CD8-positive, alpha-beta memory T cell (primary cell): ENCODE results near the gene C1QTNF6. TPM values are rescaled to one million over a fixed set of nuclear protein-coding genes. Genes with fewer than 3 reads are reported as not detected.
A peak's percentile ranks its signal among the peaks of the same experiment; 100 is the strongest.

ENCODE experiments used
- CTCF ChIA-PET: fragments of 350-600 bp; sonication (Branson Sonifier 250); formaldehyde crosslinking; loops from one replicate; lab custom pipeline; 2021; ENCODE audit warnings: antibody characterized with exemption; lab: Charles Lee
- POLR2A ChIA-PET: fragments of 350-600 bp; sonication (Branson Sonifier 250); formaldehyde crosslinking; loops from one replicate; lab custom pipeline; 2021; ENCODE audit warnings: antibody characterized with exemption; lab: Charles Lee
- DNase-seq, 5 donors: peaks; one replicate each; pipeline versions ENCODE4 v3.0.0 to v3.0.0-alpha.2; 2020 to 2022; ENCODE audit warnings: mixed read lengths in 1 of 5
- H3K27ac ChIP-seq: one replicate; pipeline ENCODE4 v1.7.0; 2013; ENCODE audit warnings: low read depth, mild to moderate bottlenecking, low read length, moderate library complexity
- H3K27me3 ChIP-seq: 2 replicates; pipeline ENCODE4 v1.7.0; 2013; ENCODE audit warnings: low read length, mild to moderate bottlenecking; ENCODE audit not compliant: insufficient read depth, poor library complexity, severe bottlenecking
- H3K36me3 ChIP-seq: 2 replicates; pipeline ENCODE4 v1.7.0; 2013; ENCODE audit warnings: mild to moderate bottlenecking, low read length, moderate library complexity; ENCODE audit not compliant: insufficient read depth
- H3K4me1 ChIP-seq: 2 replicates; pipeline ENCODE4 v1.7.0; 2013; ENCODE audit warnings: mild to moderate bottlenecking, low read length, moderate library complexity; ENCODE audit not compliant: insufficient read depth
- H3K4me3 ChIP-seq: 2 replicates; pipeline ENCODE4 v1.7.0; 2013; ENCODE audit warnings: mild to moderate bottlenecking, low read length
- H3K9me3 ChIP-seq: 2 replicates; pipeline ENCODE4 v1.7.0; 2013; ENCODE audit warnings: mild to moderate bottlenecking, low read length
- H3K27ac Mint-ChIP-seq, 8 donors: one replicate each; pipeline ENCODE4 v1.8.0; 2020 to 2021; ENCODE audit warnings: mixed read lengths in 8 of 8, mild to moderate bottlenecking in 6 of 8, inconsistent platforms in 3 of 8, moderate library complexity in 3 of 8
- H3K27me3 Mint-ChIP-seq, 2 donors: one replicate each; pipeline ENCODE4 v1.8.0; 2020 to 2021; ENCODE audit warnings: mixed read lengths in 2 of 2, mild to moderate bottlenecking in 1 of 2, moderate library complexity in 1 of 2
- H3K36me3 Mint-ChIP-seq, 3 donors: one replicate each; pipeline ENCODE4 v1.8.0; 2020 to 2021; ENCODE audit warnings: mixed read lengths in 3 of 3, inconsistent platforms in 1 of 3, mild to moderate bottlenecking in 1 of 3
- H3K4me1 Mint-ChIP-seq, 3 donors: one replicate each; pipeline ENCODE4 v1.8.0; 2020 to 2021; ENCODE audit warnings: mixed read lengths in 3 of 3, inconsistent platforms in 1 of 3, mild to moderate bottlenecking in 1 of 3
- H3K4me3 Mint-ChIP-seq, 7 donors: one replicate each; pipeline ENCODE4 v1.8.0; 2020 to 2021; ENCODE audit warnings: mixed read lengths in 7 of 7, mild to moderate bottlenecking in 6 of 7, moderate library complexity in 4 of 7, inconsistent platforms in 2 of 7
- H3K9me3 Mint-ChIP-seq, 5 donors: one replicate each; pipeline ENCODE4 v1.8.0; 2020 to 2022; ENCODE audit warnings: mixed read lengths in 5 of 5, mild to moderate bottlenecking in 3 of 5, moderate library complexity in 2 of 5, inconsistent platforms in 1 of 5
- polyA plus RNA-seq: library from polyadenylated mRNA; unstranded; fragments of 300-500 nt; fragmentation: Illumina TruSeq; gene quantifications from one replicate; pipeline ENCODE4 v1.2.3, GENCODE V29; 2021
- total RNA-seq, 2 experiments: library from RNA; stranded (reverse); gene quantifications; one replicate each; pipeline ENCODE4 v1.2.3, GENCODE V29; 2021

Gene C1QTNF6
- total and polyA plus RNA-seq, 3 experiments from 2014 or later = 1.8 to 4.3 (median 3.6) TPM

- Mint-ChIP-seq H3K4me3 (no peak overlapping the region), H3K4me1 (peaks cover 47 to 79% (median 51%) of the 10 kb centered on the region in 3 donors), H3K36me3 (peaks cover 0 to 4% (median 2%) of the 10 kb centered on the region in 3 donors), H3K27ac (peak overlapping the region in 4 of 8 donors; percentile 38 to 80 (median 58)), H3K9me3 (no peaks in the 10 kb centered on the region), H3K27me3 (peaks cover 0 to 7% of the 10 kb centered on the region in 2 donors)
- no peaks in the 10 kb centered on the region for H3K27me3 ChIP-seq
- H3K27ac ChIP-seq = no peak overlapping the region
- ChIA-PET POLR2A (no interaction called here), CTCF (no interaction called here)
- no peaks in the 10 kb centered on the region for H3K9me3 ChIP-seq
- DNase-seq = peak in 1 of 5 donors; percentile 41
- H3K4me3 ChIP-seq = no peak overlapping the region
- H3K4me1 ChIP-seq = peaks cover 42% of the 10 kb centered on the region
- H3K36me3 ChIP-seq = no peaks in the 10 kb centered on the region
Measured at GRCh38 chr22:37182101-37182948, 5.7 kb downstream of the C1QTNF6 start.

- peaks cover 0 to 8% of the 10 kb centered on the region in 2 donors for H3K27me3 Mint-ChIP-seq
- no peaks in the 10 kb centered on the region for H3K9me3 Mint-ChIP-seq
- peaks cover 43 to 79% (median 47%) of the 10 kb centered on the region in 3 donors for H3K4me1 Mint-ChIP-seq
- ChIA-PET POLR2A (no interaction called here), CTCF (no interaction called here)
- peak overlapping the region in 4 of 8 donors; percentile 50 to 84 (median 58) for H3K27ac Mint-ChIP-seq
- Histone ChIP-seq H3K4me1 (peaks cover 37% of the 10 kb centered on the region), H3K27me3 (no peaks in the 10 kb centered on the region), H3K36me3 (no peaks in the 10 kb centered on the region), H3K27ac (no peak overlapping the region), H3K9me3 (no peaks in the 10 kb centered on the region), H3K4me3 (no peak overlapping the region)
- no peak for DNase-seq
- H3K36me3 Mint-ChIP-seq = peaks cover 0 to 5% (median 3%) of the 10 kb centered on the region in 3 donors
- H3K4me3 Mint-ChIP-seq = peak overlapping the region in 2 of 7 donors; percentile 33 to 66
Measured at GRCh38 chr22:37181681-37182080, 6.4 kb downstream of the C1QTNF6 start.

- DNase-seq = no peak
- Mint-ChIP-seq H3K27ac (peak overlapping the region in 1 of 8 donors; percentile 82), H3K36me3 (peaks cover 0 to 11% (median 6%) of the 10 kb centered on the region in 3 donors), H3K4me3 (no peak overlapping the region), H3K27me3 (peaks cover 0 to 8% of the 10 kb centered on the region in 2 donors), H3K4me1 (peaks cover 38 to 79% (median 43%) of the 10 kb centered on the region in 3 donors), H3K9me3 (no peaks in the 10 kb centered on the region)
- no peaks in the 10 kb centered on the region for H3K36me3 ChIP-seq
- no peaks in the 10 kb centered on the region for H3K9me3 ChIP-seq
- H3K4me1 ChIP-seq = peaks cover 32% of the 10 kb centered on the region
- no peak overlapping the region for H3K27ac ChIP-seq
- no peak overlapping the region for H3K4me3 ChIP-seq
- H3K27me3 ChIP-seq = no peaks in the 10 kb centered on the region
- CTCF ChIA-PET = interaction anchor here (0.8 to 1.1 kb wide), 2 partner anchors 11 to 14 kb away, joined by 3 read pairs; no protein-coding TSS in a partner anchor
- POLR2A ChIA-PET = no interaction called here
Measured at GRCh38 chr22:37180531-37181231, 7.4 kb downstream of the C1QTNF6 start.

GRCh38 chr22:37179622-37180420, 8.2 kb downstream of the C1QTNF6 start:
- no peak overlapping the region for H3K4me3 ChIP-seq
- peak in 1 of 5 donors; percentile 42 for DNase-seq
- peaks cover 23% of the 10 kb centered on the region for H3K4me1 ChIP-seq
- peaks cover 33 to 73% (median 36%) of the 10 kb centered on the region in 3 donors for H3K4me1 Mint-ChIP-seq
- peaks cover 0 to 18% (median 8%) of the 10 kb centered on the region in 3 donors for H3K36me3 Mint-ChIP-seq
- H3K9me3 ChIP-seq = no peaks in the 10 kb centered on the region
- H3K36me3 ChIP-seq = no peaks in the 10 kb centered on the region
- H3K27ac Mint-ChIP-seq = peak overlapping the region in 4 of 8 donors; percentile 75 to 79 (median 76)
- peaks cover 0 to 8% of the 10 kb centered on the region in 2 donors for H3K27me3 Mint-ChIP-seq
- ChIA-PET CTCF (interaction anchor here (0.8 to 2.5 kb wide), 3 partner anchors 10 to 14 kb away, joined by 3 to 10 read pairs (median 3); no protein-coding TSS in a partner anchor), POLR2A (no interaction called here)
- no peaks in the 10 kb centered on the region for H3K9me3 Mint-ChIP-seq
- no peak overlapping the region for H3K27ac ChIP-seq
- no peaks in the 10 kb centered on the region for H3K27me3 ChIP-seq
- no peak overlapping the region for H3K4me3 Mint-ChIP-seq

GRCh38 chr22:37179126-37179470, 8.9 kb downstream of the C1QTNF6 start:
- ChIA-PET CTCF (interaction anchor here (2.5 to 2.8 kb wide), 2 partner anchors 13 to 18 kb away, joined by 10 read pairs; no protein-coding TSS in a partner anchor), POLR2A (no interaction called here)
- Mint-ChIP-seq H3K4me1 (peaks cover 35 to 72% (median 36%) of the 10 kb centered on the region in 3 donors), H3K4me3 (no peak overlapping the region), H3K9me3 (no peaks in the 10 kb centered on the region), H3K36me3 (peaks cover 0 to 25% (median 14%) of the 10 kb centered on the region in 3 donors), H3K27ac (peak overlapping the region in 1 of 8 donors; percentile 75), H3K27me3 (peaks cover 0 to 8% of the 10 kb centered on the region in 2 donors)
- no peak overlapping the region for H3K27ac ChIP-seq
- H3K27me3 ChIP-seq = no peaks in the 10 kb centered on the region
- no peaks in the 10 kb centered on the region for H3K9me3 ChIP-seq
- H3K4me1 ChIP-seq = peaks cover 16% of the 10 kb centered on the region
- peak in 1 of 5 donors; percentile 29 for DNase-seq
- no peaks in the 10 kb centered on the region for H3K36me3 ChIP-seq
- H3K4me3 ChIP-seq = no peak overlapping the region

- Histone ChIP-seq H3K36me3 (no peaks in the 10 kb centered on the region), H3K27me3 (no peaks in the 10 kb centered on the region), H3K27ac (no peak overlapping the region), H3K9me3 (no peaks in the 10 kb centered on the region), H3K4me3 (no peak overlapping the region), H3K4me1 (peaks cover 10% of the 10 kb centered on the region)
- Mint-ChIP-seq H3K27ac (peak overlapping the region in 3 of 8 donors; percentile 56 to 93 (median 81)), H3K27me3 (peaks cover 0 to 8% of the 10 kb centered on the region in 2 donors), H3K4me1 (peaks cover 33 to 67% (median 34%) of the 10 kb centered on the region in 3 donors), H3K4me3 (no peak overlapping the region), H3K9me3 (no peaks in the 10 kb centered on the region), H3K36me3 (peaks cover 0 to 27% (median 14%) of the 10 kb centered on the region in 3 donors)
- POLR2A ChIA-PET = no interaction called here
- CTCF ChIA-PET = interaction anchor here (1.2 to 2.8 kb wide), 3 partner anchors 12 to 21 kb away, joined by 3 to 10 read pairs (median 10); no protein-coding TSS in a partner anchor
- peak in 1 of 5 donors; percentile 44 for DNase-seq
Measured at GRCh38 chr22:37178350-37179125, 9.5 kb downstream of the C1QTNF6 start.

- Histone ChIP-seq H3K27ac (no peak overlapping the region), H3K4me1 (peaks cover 6% of the 10 kb centered on the region), H3K4me3 (no peak overlapping the region), H3K36me3 (no peaks in the 10 kb centered on the region), H3K27me3 (no peaks in the 10 kb centered on the region), H3K9me3 (no peaks in the 10 kb centered on the region)
- H3K36me3 Mint-ChIP-seq = peaks cover 0 to 34% (median 18%) of the 10 kb centered on the region in 3 donors
- H3K4me1 Mint-ChIP-seq = peaks cover 31 to 65% (median 35%) of the 10 kb centered on the region in 3 donors
- no peak overlapping the region for H3K4me3 Mint-ChIP-seq
- ChIA-PET CTCF (interaction anchor here (0.6 to 2.8 kb wide), 4 partner anchors 12 to 68 kb away, joined by 3 to 10 read pairs (median 6); no protein-coding TSS in a partner anchor), POLR2A (no interaction called here)
- H3K27ac Mint-ChIP-seq = peak overlapping the region in 6 of 8 donors; percentile 37 to 83 (median 67)
- DNase-seq = no peak
- H3K27me3 Mint-ChIP-seq = peaks cover 0 to 8% of the 10 kb centered on the region in 2 donors
- no peaks in the 10 kb centered on the region for H3K9me3 Mint-ChIP-seq
Measured at GRCh38 chr22:37177755-37178154, 10.3 kb downstream of the C1QTNF6 start.
